CD4-positive, alpha-beta T cell treated with Interleukin-17A for 4 hours (primary cell): ENCODE measurements around the gene GTPBP2.
A peak's percentile ranks its signal among the peaks of the same experiment; 100 is the strongest.
"Not testable (repeated sequence)": the region's sequence is repeated elsewhere in the genome, so short reads cannot be mapped to it uniquely, and the experiment has no call there.

ENCODE experiments used
- DNase-seq: peaks from one replicate; pipeline ENCODE4 v3.0.0-alpha.2; 2020; ENCODE audit warnings: mixed read lengths

Gene GTPBP2

GRCh38 chr6:43657221-43657802 is 28.2 kb upstream of the GTPBP2 start:
- no peak for DNase-seq

GRCh38 chr6:43652822-43653221 is 23.8 kb upstream of the GTPBP2 start:
- DNase-seq = not testable (repeated sequence)

- DNase-seq = no peak
These were observed 19.2 kb upstream of the GTPBP2 start for GRCh38 chr6:43648248-43648647.

- DNase-seq = no peak
These were observed 18.5 kb upstream of the GTPBP2 start for GRCh38 chr6:43647613-43648012.

GRCh38 chr6:43645613-43645964 is 16.5 kb upstream of the GTPBP2 start:
- DNase-seq = no peak

GRCh38 chr6:43644940-43645612 is 16.0 kb upstream of the GTPBP2 start, which contains the start of gene RSPH9:
RSPH9 (plus strand) TSS chr6:43645036; CDS start chr6:43645099, 63 bp downstream.
- peak; percentile 77 for DNase-seq

GRCh38 chr6:43639984-43640800 is 11.1 kb upstream of the GTPBP2 start:
- DNase-seq = no peak

GRCh38 chr6:43636308-43636659 is 7.2 kb upstream of the GTPBP2 start:
- peak; percentile 30 for DNase-seq

GRCh38 chr6:43635387-43636307 is 6.6 kb upstream of the GTPBP2 start, which contains the start of gene MAD2L1BP:
MAD2L1BP (plus strand) TSS chr6:43635840; CDS start chr6:43635876, 36 bp downstream.
- peak; percentile 88 for DNase-seq

GRCh38 chr6:43634702-43635303 is 5.7 kb upstream of the GTPBP2 start:
- no peak for DNase-seq

- DNase-seq = not testable (repeated sequence)
These were observed 3.9 kb upstream of the GTPBP2 start for GRCh38 chr6:43633002-43633401.

- no peak for DNase-seq
These were observed 2.0 kb upstream of the GTPBP2 start for GRCh38 chr6:43630980-43631619.

- peak; percentile 87 for DNase-seq
These were observed 639 bp upstream of the GTPBP2 start for GRCh38 chr6:43629505-43630300.

GRCh38 chr6:43628393-43629103 is 516 bp downstream of the GTPBP2 start:
- DNase-seq = peak; percentile 63

- DNase-seq = no peak
These were observed 1.8 kb downstream of the GTPBP2 start for GRCh38 chr6:43627008-43627825.

- DNase-seq = no peak
These were observed 3.6 kb downstream of the GTPBP2 start for GRCh38 chr6:43625393-43625992.

GRCh38 chr6:43624786-43625288 is 4.2 kb downstream of the GTPBP2 start:
- no peak for DNase-seq
